Measurements from ENCODE around the gene MAX. TPM values are rescaled to one million over a fixed set of nuclear protein-coding genes. Genes with fewer than 3 reads are reported as not detected.
A peak's percentile ranks its signal among the peaks of the same experiment; 100 is the strongest.
"Not testable (repeated sequence)": the region's sequence is repeated elsewhere in the genome, so short reads cannot be mapped to it uniquely, and the experiment has no call there.

The MAX gene
- total and polyA plus RNA-seq, 4 experiments from 2014 or later, result 162 to 212 (median 181) TPM

GRCh38 chr14:65035049-65035448 lies 67.3 kb downstream of the MAX start:
- ChIA-PET CTCF (ENCODE audit: partially characterized antibody) (no interaction called here), POLR2A (ENCODE audit: partially characterized antibody) (no interaction called here)
- H3K9me3 ChIP-seq (ENCODE audit: control insufficient read depth in 1 of 2, low read length in 2 of 2), result no peaks in the 10 kb centered on the region
- DNase-seq, result no peak
- no peak overlapping the region for H3K27ac ChIP-seq (ENCODE audit: low read depth, low read length)
- H3K4me1 ChIP-seq (ENCODE audit: insufficient read depth, low read length), result no peaks in the 10 kb centered on the region
- H3K27ac Mint-ChIP-seq, result no peak overlapping the region
- no peaks in the 10 kb centered on the region for H3K27me3 Mint-ChIP-seq
- peaks cover 5% of the 10 kb centered on the region for H3K36me3 ChIP-seq (ENCODE audit: insufficient read depth, low read length)
- H3K4me3 ChIP-seq (ENCODE audit: low read length in 2 of 2), result no peak overlapping the region
- H3K4me3 Mint-ChIP-seq, result no peak overlapping the region
- H3K4me1 Mint-ChIP-seq, result no peaks in the 10 kb centered on the region
- no peaks in the 10 kb centered on the region for H3K9me3 Mint-ChIP-seq
- intact Hi-C loops (cut with micrococcal nuclease), result no loop called here
- H3K36me3 Mint-ChIP-seq, result peaks cover 31 to 45% of the 10 kb centered on the region in 2 donors
- no peaks in the 10 kb centered on the region for H3K27me3 ChIP-seq (ENCODE audit: insufficient read depth, low read length)

DNA sequence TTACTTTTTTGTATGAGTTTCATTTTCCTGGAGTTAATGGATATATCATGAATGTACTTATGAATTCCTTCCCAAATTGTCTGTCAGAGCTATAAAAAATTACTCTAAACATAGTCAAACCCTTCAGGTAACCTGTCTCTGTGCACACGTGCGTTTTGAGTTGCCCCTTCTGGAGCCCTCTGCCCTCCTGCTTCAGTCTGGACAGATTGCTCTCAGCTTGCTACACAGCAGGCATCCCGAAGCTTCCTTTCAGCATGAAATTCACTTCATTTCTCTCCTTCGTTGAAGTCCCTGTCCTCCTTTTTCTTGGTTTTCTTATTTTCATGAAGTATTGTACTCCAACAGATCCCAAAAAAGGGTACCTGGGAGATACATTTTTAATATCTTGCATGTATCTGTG lies 68.3 kb downstream of the MAX start:
- H3K27ac Mint-ChIP-seq, result no peak overlapping the region
- ChIA-PET CTCF (ENCODE audit: partially characterized antibody) (interaction anchor here (1.0 kb wide), 1 partner anchor 14 kb away, joined by 3 read pairs; no protein-coding TSS in a partner anchor), POLR2A (ENCODE audit: partially characterized antibody) (no interaction called here)
- DNase-seq, result no peak
- Histone ChIP-seq H3K27me3 (ENCODE audit: insufficient read depth, low read length) (no peaks in the 10 kb centered on the region), H3K4me3 (ENCODE audit: low read length in 2 of 2) (no peak overlapping the region), H3K36me3 (ENCODE audit: insufficient read depth, low read length) (peaks cover 5% of the 10 kb centered on the region), H3K27ac (ENCODE audit: low read depth, low read length) (no peak overlapping the region), H3K9me3 (ENCODE audit: control insufficient read depth in 1 of 2, low read length in 2 of 2) (no peaks in the 10 kb centered on the region), H3K4me1 (ENCODE audit: insufficient read depth, low read length) (no peaks in the 10 kb centered on the region)
- no peak overlapping the region for H3K4me3 Mint-ChIP-seq
- H3K36me3 Mint-ChIP-seq, result peaks cover 41 to 52% of the 10 kb centered on the region in 2 donors
- no peaks in the 10 kb centered on the region for H3K9me3 Mint-ChIP-seq
- H3K27me3 Mint-ChIP-seq, result no peaks in the 10 kb centered on the region
- intact Hi-C loops (cut with micrococcal nuclease), result no loop called here
- no peaks in the 10 kb centered on the region for H3K4me1 Mint-ChIP-seq

DNA sequence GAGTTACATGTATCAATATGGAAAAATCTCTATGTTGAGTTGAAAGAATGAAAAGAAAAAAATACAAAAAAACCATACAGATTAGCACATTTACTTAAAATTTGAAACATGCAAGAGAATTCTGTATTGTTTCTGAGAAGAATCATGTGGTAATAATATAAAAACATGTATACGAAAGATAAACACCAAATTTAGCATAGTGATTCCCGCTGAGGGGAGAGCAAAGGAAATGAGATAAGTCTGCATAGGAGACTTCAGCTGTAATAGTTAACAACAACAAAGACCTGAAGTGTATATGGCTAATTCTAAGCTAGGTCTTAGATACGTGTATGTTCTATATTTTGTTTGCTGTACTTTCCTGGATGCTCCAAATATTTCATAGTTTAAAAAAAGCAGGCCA lies 69.1 kb downstream of the MAX start:
- Mint-ChIP-seq H3K27ac (peak overlapping the region in 1 of 7 donors; percentile 27), H3K36me3 (peaks cover 49 to 50% of the 10 kb centered on the region in 2 donors), H3K4me1 (no peaks in the 10 kb centered on the region), H3K9me3 (no peaks in the 10 kb centered on the region), H3K27me3 (no peaks in the 10 kb centered on the region), H3K4me3 (no peak overlapping the region)
- no peaks in the 10 kb centered on the region for H3K9me3 ChIP-seq (ENCODE audit: control insufficient read depth in 1 of 2, low read length in 2 of 2)
- CTCF ChIA-PET (ENCODE audit: partially characterized antibody), result interaction anchor here (1.0 kb wide), 1 partner anchor 14 kb away, joined by 3 read pairs; no protein-coding TSS in a partner anchor
- no peak for DNase-seq
- no peaks in the 10 kb centered on the region for H3K27me3 ChIP-seq (ENCODE audit: insufficient read depth, low read length)
- POLR2A ChIA-PET (ENCODE audit: partially characterized antibody), result no interaction called here
- intact Hi-C loops (cut with micrococcal nuclease), result no loop called here
- peaks cover 5% of the 10 kb centered on the region for H3K36me3 ChIP-seq (ENCODE audit: insufficient read depth, low read length)
- no peaks in the 10 kb centered on the region for H3K4me1 ChIP-seq (ENCODE audit: insufficient read depth, low read length)
- H3K4me3 ChIP-seq (ENCODE audit: low read length in 2 of 2), result no peak overlapping the region
- no peak overlapping the region for H3K27ac ChIP-seq (ENCODE audit: low read depth, low read length)

DNA sequence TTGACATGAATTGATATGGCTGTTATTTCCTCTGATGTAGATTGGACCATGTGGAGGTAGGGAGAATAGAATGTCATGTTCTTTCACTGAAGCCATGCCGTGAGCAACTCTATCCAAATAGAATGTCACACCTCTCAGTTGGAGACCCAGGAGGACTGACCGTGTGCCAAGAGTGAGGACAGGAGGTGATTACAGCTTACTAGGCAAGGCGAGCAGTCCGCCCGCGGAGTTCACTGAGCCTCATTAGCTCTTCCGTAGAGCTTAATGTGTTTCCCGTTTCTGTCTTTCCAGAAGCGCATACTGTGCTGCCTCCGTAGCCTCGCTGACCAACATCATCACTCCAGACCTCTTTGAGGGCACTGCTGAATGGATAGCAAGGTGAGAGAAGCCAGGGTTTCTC lies 70.0 kb downstream of the MAX start:
- Mint-ChIP-seq H3K36me3 (peaks cover 57 to 59% of the 10 kb centered on the region in 2 donors), H3K9me3 (no peaks in the 10 kb centered on the region), H3K27me3 (no peaks in the 10 kb centered on the region), H3K4me1 (no peaks in the 10 kb centered on the region), H3K27ac (peak overlapping the region in 1 of 7 donors; percentile 38), H3K4me3 (no peak overlapping the region)
- peaks cover 8% of the 10 kb centered on the region for H3K36me3 ChIP-seq (ENCODE audit: insufficient read depth, low read length)
- H3K4me3 ChIP-seq (ENCODE audit: low read length in 2 of 2), result no peak overlapping the region
- ChIA-PET CTCF (ENCODE audit: partially characterized antibody) (no interaction called here), POLR2A (ENCODE audit: partially characterized antibody) (no interaction called here)
- H3K27ac ChIP-seq (ENCODE audit: low read depth, low read length), result no peak overlapping the region
- DNase-seq, result no peak
- intact Hi-C loops (cut with micrococcal nuclease), result no loop called here
- no peaks in the 10 kb centered on the region for H3K4me1 ChIP-seq (ENCODE audit: insufficient read depth, low read length)
- no peaks in the 10 kb centered on the region for H3K9me3 ChIP-seq (ENCODE audit: control insufficient read depth in 1 of 2, low read length in 2 of 2)
- H3K27me3 ChIP-seq (ENCODE audit: insufficient read depth, low read length), result no peaks in the 10 kb centered on the region

DNA sequence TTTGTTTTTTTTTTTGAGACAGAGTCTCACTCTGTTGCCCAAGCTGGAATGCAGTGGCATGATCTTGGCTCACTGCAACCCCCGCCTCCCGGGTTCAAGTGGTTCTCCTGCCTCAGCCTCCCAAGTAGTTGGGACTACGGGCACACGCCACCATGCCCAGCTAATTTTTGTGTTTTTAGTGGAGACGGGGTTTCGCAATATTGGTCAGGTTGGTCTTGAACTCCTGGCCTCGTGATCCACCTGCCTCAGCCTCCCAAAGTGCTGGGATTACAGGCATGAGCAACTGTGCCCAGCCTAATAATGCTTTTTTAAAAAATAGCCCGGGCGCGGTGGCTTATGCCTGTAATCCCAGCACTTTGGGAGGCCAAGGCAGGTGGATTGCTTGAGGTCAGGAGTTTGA lies 71.0 kb downstream of the MAX start:
- CTCF ChIA-PET (ENCODE audit: partially characterized antibody); H3K27me3 Mint-ChIP-seq: not testable (repeated sequence)
- peaks cover 62 to 66% of the 10 kb centered on the region in 2 donors for H3K36me3 Mint-ChIP-seq

DNA sequence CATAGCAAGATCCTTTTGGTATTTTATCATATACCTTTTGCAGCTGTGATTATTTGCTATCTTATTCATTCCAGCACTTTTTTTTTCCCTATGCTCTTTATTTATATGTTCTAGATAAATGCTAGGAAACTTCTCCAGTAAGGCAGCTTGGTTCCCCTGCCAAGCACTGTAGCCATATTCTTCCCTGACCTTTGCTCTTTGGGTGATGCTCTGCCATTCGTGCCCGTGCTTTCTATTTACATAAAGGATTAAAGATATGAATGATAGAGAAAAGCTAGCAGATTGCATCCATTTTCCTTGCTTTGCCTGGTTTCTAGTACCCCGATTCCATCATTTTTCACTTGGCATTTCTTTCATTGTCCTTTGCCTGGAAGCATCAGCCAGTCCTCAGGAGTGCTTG lies 73.4 kb downstream of the MAX start:
- CTCF ChIA-PET (ENCODE audit: partially characterized antibody), result no interaction called here
- Histone ChIP-seq H3K4me1 (ENCODE audit: insufficient read depth, low read length) (no peaks in the 10 kb centered on the region), H3K4me3 (ENCODE audit: low read length in 2 of 2) (no peak overlapping the region), H3K27ac (ENCODE audit: low read depth, low read length) (no peak overlapping the region), H3K27me3 (ENCODE audit: insufficient read depth, low read length) (no peaks in the 10 kb centered on the region), H3K9me3 (ENCODE audit: control insufficient read depth in 1 of 2, low read length in 2 of 2) (no peaks in the 10 kb centered on the region), H3K36me3 (ENCODE audit: insufficient read depth, low read length) (peaks cover 8% of the 10 kb centered on the region)
- no peaks in the 10 kb centered on the region for H3K9me3 Mint-ChIP-seq
- intact Hi-C loops (cut with micrococcal nuclease), result no loop called here
- peaks cover 54 to 58% of the 10 kb centered on the region in 2 donors for H3K36me3 Mint-ChIP-seq
- H3K27ac Mint-ChIP-seq, result no peak overlapping the region
- no peak for DNase-seq
- no peaks in the 10 kb centered on the region for H3K27me3 Mint-ChIP-seq
- no peak overlapping the region for H3K4me3 Mint-ChIP-seq
- POLR2A ChIA-PET (ENCODE audit: partially characterized antibody), result no interaction called here
- no peaks in the 10 kb centered on the region for H3K4me1 Mint-ChIP-seq

More for the DNA sequence above, 71.0 kb downstream of the MAX start:
- H3K9me3 ChIP-seq (ENCODE audit: control insufficient read depth in 1 of 2, low read length in 2 of 2); H3K27me3 ChIP-seq (ENCODE audit: insufficient read depth, low read length); H3K9me3 Mint-ChIP-seq; H3K36me3 ChIP-seq (ENCODE audit: insufficient read depth, low read length); H3K27ac ChIP-seq (ENCODE audit: low read depth, low read length); DNase-seq; H3K4me1 ChIP-seq (ENCODE audit: insufficient read depth, low read length); H3K4me1 Mint-ChIP-seq; H3K4me3 ChIP-seq (ENCODE audit: low read length in 2 of 2); H3K4me3 Mint-ChIP-seq; POLR2A ChIA-PET (ENCODE audit: partially characterized antibody); intact Hi-C loops (cut with micrococcal nuclease); H3K27ac Mint-ChIP-seq: not testable (repeated sequence)

- ChIA-PET CTCF (ENCODE audit: partially characterized antibody) (no interaction called here), POLR2A (ENCODE audit: partially characterized antibody) (interaction anchor here (1.0 kb wide), 1 partner anchor 8 kb away, joined by 3 read pairs; no protein-coding TSS in a partner anchor)
- no peak for DNase-seq
- Mint-ChIP-seq H3K27me3 (no peaks in the 10 kb centered on the region), H3K27ac (peak overlapping the region in 1 of 7 donors; percentile 30), H3K4me1 (no peaks in the 10 kb centered on the region), H3K9me3 (no peaks in the 10 kb centered on the region), H3K36me3 (peaks cover 45 to 49% of the 10 kb centered on the region in 2 donors), H3K4me3 (no peak overlapping the region)
- no peak overlapping the region for H3K27ac ChIP-seq (ENCODE audit: low read depth, low read length)
- H3K9me3 ChIP-seq (ENCODE audit: control insufficient read depth in 1 of 2, low read length in 2 of 2), result no peaks in the 10 kb centered on the region
- no peak overlapping the region for H3K4me3 ChIP-seq (ENCODE audit: low read length in 2 of 2)
- no peaks in the 10 kb centered on the region for H3K27me3 ChIP-seq (ENCODE audit: insufficient read depth, low read length)
- intact Hi-C loops (cut with micrococcal nuclease), result no loop called here
- peaks cover 6% of the 10 kb centered on the region for H3K36me3 ChIP-seq (ENCODE audit: insufficient read depth, low read length)
- H3K4me1 ChIP-seq (ENCODE audit: insufficient read depth, low read length), result no peaks in the 10 kb centered on the region
These were observed 75.1 kb downstream of the MAX start for GRCh38 chr14:65027127-65027799.

Data from CD4-positive, alpha-beta memory T cell (primary cell).